ENCODE measurements around the gene UNC13C.

UNC13C gene

DNA sequence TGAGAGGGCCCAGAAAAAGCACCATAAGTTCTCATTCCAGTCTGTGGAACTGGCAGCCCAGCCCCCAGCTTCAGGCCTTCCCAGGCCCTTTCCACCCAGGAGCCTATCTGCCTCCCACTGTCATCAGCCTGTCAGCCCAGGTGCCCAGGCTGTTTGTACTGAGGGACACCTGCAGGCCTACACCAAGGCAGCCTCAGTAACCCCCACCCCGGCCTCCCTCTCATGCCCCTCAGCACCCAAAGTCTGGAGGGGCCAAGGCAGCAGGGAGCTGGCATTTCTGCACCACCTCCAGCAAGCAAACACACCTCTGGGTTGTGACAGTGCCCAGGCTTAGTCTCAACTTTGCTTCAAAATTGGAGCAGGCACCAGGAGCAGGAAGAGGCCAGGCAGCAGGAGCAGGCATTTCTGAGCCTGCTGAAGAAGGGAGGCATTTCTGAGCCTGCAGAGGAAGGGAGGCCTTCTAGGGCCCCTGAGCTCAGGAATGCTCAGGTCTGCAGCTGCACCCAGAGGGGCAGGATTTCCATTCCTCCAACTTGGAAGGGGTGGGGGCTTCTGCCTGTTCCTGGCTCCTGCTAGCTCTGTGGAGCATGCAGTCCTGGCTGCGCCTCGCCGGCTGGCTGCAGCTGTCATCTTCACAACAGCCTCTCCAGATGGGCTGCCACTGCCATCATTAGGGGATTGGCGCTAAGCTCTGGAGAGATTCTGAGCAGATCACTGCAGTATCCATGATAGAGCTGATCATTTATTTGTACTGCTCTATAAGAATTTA lies 396.1 kb downstream of the UNC13C start:
- no peaks in the 10 kb centered on the region for H3K4me1 ChIP-seq (ENCODE audit: control insufficient read depth, insufficient read depth, low read length)
- H3K27ac ChIP-seq (ENCODE audit: extremely low read depth, low read depth, low read length), result no peak overlapping the region
- H3K36me3 ChIP-seq (ENCODE audit: control insufficient read depth in 2 of 2, insufficient read depth in 1 of 2, low read length in 2 of 2), result no peaks in the 10 kb centered on the region
- no peaks in the 10 kb centered on the region for H3K9me3 ChIP-seq (ENCODE audit: control insufficient read depth, insufficient read depth, low read depth, low read length)
- ChIA-PET POLR2A (no interaction called here), CTCF (no interaction called here)
- no peak for TF ChIP-seq ZNF488 (tag by site-specific recombination; IDR thresholded peaks at IDR 0.05)
- no peak for TF ChIP-seq ZIC2 (tag by site-specific recombination; IDR thresholded peaks at IDR 0.05)
- TF ChIP-seq ZNF292 (tag by site-specific recombination; IDR thresholded peaks at IDR 0.05; ENCODE audit: borderline replicate concordance, low read depth), result no peak
- no peak for TF ChIP-seq ZNF660 (tag by site-specific recombination; IDR thresholded peaks at IDR 0.05)
- no peak for TF ChIP-seq ZNF341 (tag by site-specific recombination; IDR thresholded peaks at IDR 0.05; ENCODE audit: low read depth)
- TF ChIP-seq ZNF560 (tag by site-specific recombination; IDR thresholded peaks at IDR 0.05; ENCODE audit: borderline replicate concordance), result no peak
- no peak for TF ChIP-seq ZNF391 (tag by site-specific recombination; IDR thresholded peaks at IDR 0.05; ENCODE audit: borderline replicate concordance, low read depth)
- TF ChIP-seq ZNF626 (tag by site-specific recombination; IDR thresholded peaks at IDR 0.05), result no peak
- TF ChIP-seq ZNF2 (tag by site-specific recombination; IDR thresholded peaks at IDR 0.05), result no peak
- H3K4me3 ChIP-seq (ENCODE audit: low read depth, low read length), result no peak overlapping the region

DNA sequence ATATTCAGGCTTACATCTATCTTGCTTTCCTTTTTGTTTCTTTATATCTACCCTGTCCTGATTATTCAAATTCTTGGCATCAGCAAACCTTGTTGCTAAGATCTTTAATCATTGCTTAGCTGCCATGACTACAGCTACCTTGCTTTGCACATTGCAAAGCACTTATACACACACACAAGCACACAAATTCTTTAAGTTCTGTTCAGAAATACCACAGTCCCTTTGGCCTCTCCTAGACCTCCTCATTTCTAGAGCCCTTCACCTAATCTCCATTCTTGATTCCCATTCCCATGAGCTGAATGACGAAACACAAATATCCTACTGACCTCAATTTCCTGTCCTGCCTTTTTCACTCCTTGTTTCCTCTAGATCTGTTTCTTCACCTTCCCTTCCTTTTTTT lies 409.6 kb downstream of the UNC13C start:
- no peaks in the 10 kb centered on the region for H3K9me3 ChIP-seq (ENCODE audit: control insufficient read depth, insufficient read depth, low read depth, low read length)
- ChIA-PET CTCF (no interaction called here), POLR2A (no interaction called here)
- no peak overlapping the region for H3K4me3 ChIP-seq (ENCODE audit: low read depth, low read length)
- no peak overlapping the region for H3K27ac ChIP-seq (ENCODE audit: extremely low read depth, low read depth, low read length)
- H3K4me1 ChIP-seq (ENCODE audit: control insufficient read depth, insufficient read depth, low read length), result no peaks in the 10 kb centered on the region
- H3K36me3 ChIP-seq (ENCODE audit: control insufficient read depth in 2 of 2, insufficient read depth in 1 of 2, low read length in 2 of 2), result no peaks in the 10 kb centered on the region
- TF ChIP-seq ZNF146 (tag by site-specific recombination; IDR thresholded peaks at IDR 0.05), result no peak
- no peak for TF ChIP-seq SCRT1 (tag by site-specific recombination; IDR thresholded peaks at IDR 0.05; ENCODE audit: borderline replicate concordance)
- TF ChIP-seq, protein P1, sequence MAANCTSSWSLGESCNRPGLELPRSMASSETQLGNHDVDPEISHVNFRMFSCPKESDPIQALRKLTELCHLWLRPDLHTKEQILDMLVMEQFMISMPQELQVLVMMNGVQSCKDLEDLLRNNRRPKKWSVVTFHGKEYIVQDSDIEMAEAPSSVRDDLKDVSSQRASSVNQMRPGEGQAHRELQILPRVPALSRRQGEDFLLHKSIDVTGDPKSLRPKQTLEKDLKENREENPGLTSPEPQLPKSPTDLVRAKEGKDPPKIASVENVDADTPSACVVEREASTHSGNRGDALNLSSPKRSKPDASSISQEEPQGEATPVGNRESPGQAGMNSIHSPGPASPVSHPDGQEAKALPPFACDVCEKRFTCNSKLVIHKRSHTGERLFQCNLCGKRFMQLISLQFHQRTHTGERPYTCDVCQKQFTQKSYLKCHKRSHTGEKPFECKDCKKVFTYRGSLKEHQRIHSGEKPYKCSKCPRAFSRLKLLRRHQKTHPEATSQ (tag by site-specific recombination; IDR thresholded peaks at IDR 0.05), result no peak
- no peak for TF ChIP-seq YY1 (tag by site-specific recombination; IDR thresholded peaks at IDR 0.05)
- no peak for TF ChIP-seq PRDM2 (tag by site-specific recombination; IDR thresholded peaks at IDR 0.05; ENCODE audit: borderline replicate concordance)
- no peak for TF ChIP-seq ZNF645 (tag by site-specific recombination; IDR thresholded peaks at IDR 0.05)
- TF ChIP-seq YY2 (tag by site-specific recombination; IDR thresholded peaks at IDR 0.05), result no peak
- TF ChIP-seq HOXC10 (CRISPR knock-in tag; IDR thresholded peaks at IDR 0.05), result no peak
- no peak for TF ChIP-seq ZNF121 (tag by site-specific recombination; IDR thresholded peaks at IDR 0.05)
- no peak for TF ChIP-seq ZNF24 (tag by site-specific recombination; IDR thresholded peaks at IDR 0.05)
- no peak for TF ChIP-seq OVOL3 (tag by site-specific recombination; IDR thresholded peaks at IDR 0.05)
- no peak for TF ChIP-seq ZNF37A (tag by site-specific recombination; IDR thresholded peaks at IDR 0.05)

All from HEK293 (cell line).